Measurements from ENCODE around the gene RCAN3.
"Not testable (repeated sequence)": the region's sequence is repeated elsewhere in the genome, so short reads cannot be mapped to it uniquely, and the experiment has no call there.

The RCAN3 gene

DNA sequence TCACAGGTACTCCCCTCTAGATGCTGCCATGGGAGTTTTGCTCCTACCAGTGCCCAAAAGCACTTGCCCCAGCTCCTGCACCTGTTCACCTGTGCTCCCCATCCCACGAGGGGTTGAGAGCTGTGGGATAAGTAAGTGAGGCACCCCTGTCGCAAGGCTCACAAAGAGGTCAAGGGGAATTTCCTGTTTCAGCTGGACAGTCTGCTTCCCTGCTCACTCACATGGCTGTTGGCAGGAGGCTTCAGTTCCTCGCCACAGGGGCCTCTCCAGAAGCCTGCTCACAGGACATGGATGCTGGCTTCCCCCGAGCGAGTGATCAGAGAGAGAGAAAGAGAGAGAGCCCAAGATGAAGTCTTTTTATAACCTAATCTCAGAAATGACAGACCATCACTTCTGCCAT, 44.6 kb downstream of the RCAN3 start:
- no peak for DNase-seq (ENCODE audit: low spot score)
- TF ChIP-seq, protein P1, sequence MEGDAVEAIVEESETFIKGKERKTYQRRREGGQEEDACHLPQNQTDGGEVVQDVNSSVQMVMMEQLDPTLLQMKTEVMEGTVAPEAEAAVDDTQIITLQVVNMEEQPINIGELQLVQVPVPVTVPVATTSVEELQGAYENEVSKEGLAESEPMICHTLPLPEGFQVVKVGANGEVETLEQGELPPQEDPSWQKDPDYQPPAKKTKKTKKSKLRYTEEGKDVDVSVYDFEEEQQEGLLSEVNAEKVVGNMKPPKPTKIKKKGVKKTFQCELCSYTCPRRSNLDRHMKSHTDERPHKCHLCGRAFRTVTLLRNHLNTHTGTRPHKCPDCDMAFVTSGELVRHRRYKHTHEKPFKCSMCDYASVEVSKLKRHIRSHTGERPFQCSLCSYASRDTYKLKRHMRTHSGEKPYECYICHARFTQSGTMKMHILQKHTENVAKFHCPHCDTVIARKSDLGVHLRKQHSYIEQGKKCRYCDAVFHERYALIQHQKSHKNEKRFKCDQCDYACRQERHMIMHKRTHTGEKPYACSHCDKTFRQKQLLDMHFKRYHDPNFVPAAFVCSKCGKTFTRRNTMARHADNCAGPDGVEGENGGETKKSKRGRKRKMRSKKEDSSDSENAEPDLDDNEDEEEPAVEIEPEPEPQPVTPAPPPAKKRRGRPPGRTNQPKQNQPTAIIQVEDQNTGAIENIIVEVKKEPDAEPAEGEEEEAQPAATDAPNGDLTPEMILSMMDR (IDR thresholded peaks at IDR 0.05; ENCODE audit: borderline replicate concordance, control extremely low read depth, extremely low read depth, insufficient read depth, missing control alignments): no peak
- in situ Hi-C loops (cut with MboI; ENCODE audit: low sequenced_read_pairs, unreplicated experiment): no loop called here

DNA sequence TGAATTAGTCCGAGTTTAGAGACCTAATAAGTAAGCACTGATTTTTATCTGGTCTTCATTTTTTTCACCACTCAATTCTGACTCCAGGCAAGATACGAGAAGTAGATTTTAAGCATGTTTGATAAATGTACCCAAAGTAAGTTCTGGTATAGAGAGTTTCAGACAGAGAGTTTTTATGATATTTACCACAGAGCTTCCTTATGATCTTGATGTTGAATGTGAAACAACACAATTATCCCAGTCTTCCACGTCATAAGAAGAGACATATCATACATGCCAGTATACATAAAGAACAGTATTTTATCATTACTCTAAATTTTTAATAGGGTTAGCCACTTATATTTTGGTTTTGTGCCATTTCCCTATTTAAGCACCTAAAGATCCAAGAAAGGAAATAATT, 45.4 kb downstream of the RCAN3 start:
- in situ Hi-C loops (cut with MboI; ENCODE audit: low sequenced_read_pairs, unreplicated experiment): no loop called here
- TF ChIP-seq, protein P1 (IDR thresholded peaks at IDR 0.05; ENCODE audit: borderline replicate concordance, control extremely low read depth, extremely low read depth, insufficient read depth, missing control alignments): no peak
- DNase-seq (ENCODE audit: low spot score): no peak

DNA sequence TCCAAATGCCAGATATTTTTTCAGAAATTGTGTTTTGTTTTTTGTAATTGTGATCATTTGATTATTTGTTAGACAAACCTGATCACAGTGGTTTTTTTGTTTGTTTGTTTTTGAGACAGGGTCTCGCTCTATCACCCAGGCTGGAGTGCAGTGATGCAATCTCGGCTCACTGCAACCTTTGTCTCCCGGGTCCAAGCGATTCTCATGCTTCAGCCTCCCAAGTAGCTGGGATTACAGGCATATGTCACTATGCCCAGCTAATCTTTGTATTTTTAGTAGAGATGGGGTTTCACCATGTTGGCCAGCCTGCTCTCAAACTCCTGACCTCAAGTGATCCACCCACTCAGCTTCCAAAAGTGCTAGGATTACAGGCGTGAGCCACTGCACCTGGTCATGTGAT, 46.6 kb downstream of the RCAN3 start:
- in situ Hi-C loops (cut with MboI; ENCODE audit: low sequenced_read_pairs, unreplicated experiment); DNase-seq (ENCODE audit: low spot score): not testable (repeated sequence)

DNA sequence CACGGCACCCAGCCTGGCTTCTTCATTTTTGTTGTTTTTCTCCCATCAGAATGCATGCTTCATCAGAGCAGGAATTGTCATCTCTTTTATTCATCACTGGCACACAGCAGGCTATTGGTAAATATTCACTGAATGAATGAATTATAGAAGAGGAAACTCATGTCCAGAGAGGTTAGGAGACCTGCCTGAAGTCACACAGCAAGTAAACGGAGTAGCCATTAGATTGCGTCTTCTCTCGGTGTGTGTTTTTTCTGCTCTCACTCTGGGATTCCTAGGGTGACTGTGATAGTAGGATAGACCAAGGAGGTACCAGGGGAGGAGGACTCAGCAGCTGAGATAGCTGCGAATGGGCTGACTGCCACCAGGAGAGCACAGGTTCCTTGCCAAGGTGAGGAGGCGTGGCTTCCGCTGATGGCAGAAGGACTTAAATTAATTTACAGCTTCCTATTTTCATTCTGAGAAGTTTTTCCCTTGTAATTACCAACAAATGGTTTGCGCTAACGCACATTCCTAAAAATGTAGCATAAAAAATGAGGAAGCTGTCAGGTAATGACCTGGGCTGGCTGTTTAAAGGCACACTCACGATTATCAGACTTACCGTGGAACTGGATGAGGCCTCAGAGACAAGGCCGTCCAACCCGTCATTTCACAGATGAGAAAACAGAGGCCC, 48.8 kb downstream of the RCAN3 start:
- no peak for DNase-seq (ENCODE audit: low spot score)
- TF ChIP-seq, protein P1 (IDR thresholded peaks at IDR 0.05; ENCODE audit: borderline replicate concordance, control extremely low read depth, extremely low read depth, insufficient read depth, missing control alignments): no peak
- in situ Hi-C loops (cut with MboI; ENCODE audit: low sequenced_read_pairs, unreplicated experiment): no loop called here

DNA sequence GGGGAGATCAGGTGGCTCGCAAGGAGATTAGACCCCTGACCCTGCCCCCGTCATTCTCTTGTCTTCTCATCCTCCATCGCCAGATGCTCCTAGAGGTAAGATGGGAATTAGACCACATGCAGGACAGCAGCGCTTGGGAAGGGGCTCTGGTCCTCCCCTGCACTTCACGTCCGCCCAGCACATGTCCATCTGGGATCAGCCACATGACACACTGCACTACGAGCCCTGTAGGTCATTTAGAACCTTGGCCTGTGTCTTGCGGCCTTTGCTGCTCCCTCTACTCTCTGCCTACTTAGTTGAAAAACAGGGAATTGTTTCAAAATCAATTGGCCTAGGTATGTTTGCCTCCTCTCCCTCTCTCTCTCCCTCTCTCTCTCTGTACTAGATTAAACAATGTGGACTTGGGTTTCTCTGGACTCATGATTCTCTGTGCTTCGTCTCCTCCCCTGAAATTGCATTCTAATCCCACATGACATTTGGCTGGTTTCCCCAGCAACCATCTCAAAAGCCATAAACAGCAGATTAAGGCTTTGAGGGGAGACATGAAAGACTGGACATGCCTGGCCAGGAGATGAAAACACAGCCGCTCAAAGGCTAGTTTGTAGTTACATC, 49.4 kb downstream of the RCAN3 start:
- in situ Hi-C loops (cut with MboI; ENCODE audit: low sequenced_read_pairs, unreplicated experiment): no loop called here
- DNase-seq (ENCODE audit: low spot score): no peak
- TF ChIP-seq, protein P1 (IDR thresholded peaks at IDR 0.05; ENCODE audit: borderline replicate concordance, control extremely low read depth, extremely low read depth, insufficient read depth, missing control alignments): no peak

DNA sequence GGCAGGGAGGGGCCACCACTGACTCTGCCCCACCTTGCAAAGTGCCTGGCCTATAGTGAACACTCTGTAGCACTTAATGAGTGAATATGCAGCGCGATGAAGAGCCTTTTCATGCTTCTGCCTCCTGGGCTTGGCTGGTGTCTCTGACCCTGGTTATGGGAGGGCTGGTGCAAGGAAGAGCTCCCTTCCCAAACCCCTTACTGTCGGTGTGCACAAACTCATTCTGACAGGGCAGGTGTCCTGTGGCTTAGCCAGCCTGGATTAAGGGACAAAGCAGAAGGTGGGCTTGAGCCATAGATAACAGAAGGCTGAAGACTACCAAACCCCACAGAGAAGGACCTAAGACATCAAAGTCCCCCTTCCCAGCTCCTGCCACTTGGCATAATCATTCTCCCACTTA, 51.3 kb downstream of the RCAN3 start:
- TF ChIP-seq, protein P1 (IDR thresholded peaks at IDR 0.05; ENCODE audit: borderline replicate concordance, control extremely low read depth, extremely low read depth, insufficient read depth, missing control alignments): no peak
- DNase-seq (ENCODE audit: low spot score): no peak
- in situ Hi-C loops (cut with MboI; ENCODE audit: low sequenced_read_pairs, unreplicated experiment): no loop called here

DNA sequence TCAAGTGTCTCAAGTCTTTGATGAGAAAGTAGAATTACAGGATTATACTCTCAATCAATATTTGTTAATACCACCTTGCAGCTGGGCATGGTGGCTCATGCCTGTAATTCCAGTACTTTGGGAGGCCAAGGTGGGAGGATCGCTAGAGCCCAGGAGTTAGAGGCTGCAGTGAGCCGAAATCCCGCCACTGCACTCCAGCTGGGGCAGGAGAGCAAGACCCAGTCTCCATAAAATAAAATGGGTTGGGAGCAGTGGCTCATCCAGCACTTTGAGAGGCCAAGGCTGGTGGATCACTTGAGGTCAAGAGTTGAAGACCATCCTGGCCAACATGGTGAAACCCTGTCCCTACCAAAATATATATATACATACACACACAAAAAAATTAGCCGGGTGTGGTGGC, 52.1 kb downstream of the RCAN3 start:
- TF ChIP-seq, protein P1 (IDR thresholded peaks at IDR 0.05; ENCODE audit: borderline replicate concordance, control extremely low read depth, extremely low read depth, insufficient read depth, missing control alignments): no peak
- DNase-seq (ENCODE audit: low spot score): no peak
- in situ Hi-C loops (cut with MboI; ENCODE audit: low sequenced_read_pairs, unreplicated experiment): no loop called here
